Endothelial cell of umbilical vein (primary cell): Measurements from ENCODE around the gene PPM1H. TPM values are rescaled to one million over a fixed set of nuclear protein-coding genes. Genes with fewer than 3 reads are reported as not detected.

Source experiments
- BruUV-seq: library from RNA; stranded (reverse); fragments of 400-500 nt; replicated peaks from 2 replicates; lab custom pipeline; 2021; lab: Mats Ljungman, UMichigan
- CTCF ChIA-PET: fragments of 300-600, 350-600 bp; sonication (Branson Sonifier 250); formaldehyde crosslinking; loops from one replicate; lab custom pipeline; 2021; ENCODE audit warnings: antibody characterized with exemption, inconsistent platforms; lab: Charles Lee
- POLR2A ChIA-PET: fragments of 300-600, 350-600 bp; sonication (Branson Sonifier 250); formaldehyde crosslinking; loops from one replicate; lab custom pipeline; 2021; ENCODE audit warnings: antibody characterized with exemption, inconsistent platforms; lab: Charles Lee
- DNase-seq: peaks from one replicate; pipeline ENCODE4 v3.0.0-alpha.2; 2011; ENCODE audit warnings: low read depth, low spot score
- FAIRE-seq: peaks from 2 replicates; lab custom pipeline; 2011; peaks lifted over from hg19 to GRCh38; lab: Jason Lieb, UNC
- H2AFZ ChIP-seq: 2 replicates; pipeline ENCODE4 v1.6.0; 2012; ENCODE audit warnings: low read depth, low read length, control low read depth, inconsistent platforms
- H3K27ac ChIP-seq: 2 replicates; pipeline ENCODE4 v1.5.1; 2011; ENCODE audit warnings: low read depth, mild to moderate bottlenecking, control low read depth, low read length, moderate library complexity; ENCODE audit not compliant: insufficient read depth
- H3K27me3 ChIP-seq, 2 experiments: 2 replicates each; pipeline versions ENCODE4 v1.6.0 to v1.6.1; 2011; ENCODE audit warnings: low read length in 2 of 2, mixed read lengths in 1 of 2; ENCODE audit not compliant: control insufficient read depth in 2 of 2, insufficient read depth in 2 of 2
- H3K36me3 ChIP-seq, 2 experiments: 2 replicates in 1 of 2; 3 replicates in 1 of 2; pipeline ENCODE4 v1.5.1; 2011; ENCODE audit warnings: low read length in 2 of 2, mild to moderate bottlenecking in 1 of 2, moderate library complexity in 1 of 2; ENCODE audit not compliant: control insufficient read depth in 2 of 2, insufficient read depth in 2 of 2; ENCODE audit errors: extremely low read depth in 1 of 2
- H3K4me1 ChIP-seq: 3 replicates; pipeline ENCODE4 v1.5.1; 2011; ENCODE audit warnings: mild to moderate bottlenecking, low read length; ENCODE audit not compliant: control insufficient read depth, insufficient read depth; ENCODE audit errors: extremely low read depth
- H3K4me2 ChIP-seq: 2 replicates; pipeline ENCODE4 v1.6.1; 2011; ENCODE audit warnings: low read length, control low read depth, mixed read lengths; ENCODE audit not compliant: insufficient read depth
- H3K4me3 ChIP-seq, 3 experiments: fragments of 200-600 bp in 1 of 3; sonication (generic), shearing (Covaris generic) in 1 of 3; replicated peaks in 1 of 3; 2 replicates each; pipeline ENCODE4 v1.5.1; 2011 to 2016; ENCODE audit warnings: control low read depth in 3 of 3, low read length in 3 of 3, mild to moderate bottlenecking in 2 of 3, inconsistent platforms in 1 of 3, low read depth in 1 of 3, moderate library complexity in 1 of 3; ENCODE audit not compliant: insufficient read depth in 1 of 3
- H3K79me2 ChIP-seq: 2 replicates; pipeline ENCODE4 v1.6.0; 2012; ENCODE audit warnings: low read length, inconsistent platforms; ENCODE audit not compliant: control insufficient read depth, insufficient read depth
- H3K9ac ChIP-seq: replicated peaks from 2 replicates; pipeline ENCODE3; 2011; ENCODE audit warnings: low read length, control low read depth; ENCODE audit not compliant: insufficient read depth; ENCODE audit errors: extremely low read depth
- H3K9me1 ChIP-seq: replicated peaks from 3 replicates; pipeline ENCODE4 v1.6.0; 2011; ENCODE audit warnings: mild to moderate bottlenecking, low read length; ENCODE audit not compliant: control insufficient read depth, insufficient read depth; ENCODE audit errors: extremely low read depth
- H3K9me3 ChIP-seq: replicated peaks from 2 replicates; pipeline ENCODE4 v1.5.1; 2012; ENCODE audit warnings: low read length, inconsistent platforms; ENCODE audit not compliant: control insufficient read depth, insufficient read depth
- H4K20me1 ChIP-seq: replicated peaks from 2 replicates; pipeline ENCODE3; 2011; ENCODE audit warnings: mild to moderate bottlenecking, low read length; ENCODE audit not compliant: control insufficient read depth, insufficient read depth; ENCODE audit errors: extremely low read depth
- EZH2 ChIP-seq: IDR thresholded peaks from 2 replicates; pipeline ENCODE4 v1.6.1; 2012; ENCODE audit warnings: borderline replicate concordance, low read depth, mild to moderate bottlenecking, moderate library complexity, low read length, inconsistent platforms; ENCODE audit not compliant: severe bottlenecking
- FOS ChIP-seq: IDR thresholded peaks from 2 replicates; pipeline ENCODE4 v1.6.1; 2011; ENCODE audit warnings: mild to moderate bottlenecking, low read length, moderate library complexity, borderline replicate concordance; ENCODE audit not compliant: insufficient read depth
- GATA2 ChIP-seq: IDR thresholded peaks from 2 replicates; pipeline ENCODE4 v1.7.0; 2011; ENCODE audit warnings: low read depth, mild to moderate bottlenecking, moderate library complexity, mixed read lengths, low read length; ENCODE audit not compliant: insufficient read length, insufficient read depth
- JUN ChIP-seq: IDR thresholded peaks from 2 replicates; pipeline ENCODE4 v1.6.1; 2011; ENCODE audit warnings: borderline replicate concordance, low read depth; ENCODE audit not compliant: insufficient read length, insufficient read depth
- MYC ChIP-seq: IDR thresholded peaks from one replicate; pipeline ENCODE4 v1.6.1; 2011; ENCODE audit warnings: mild to moderate bottlenecking, low read depth, low read length
- POLR2A ChIP-seq: IDR thresholded peaks from 2 replicates; pipeline ENCODE4 v1.6.1; 2012; ENCODE audit warnings: low read depth, mild to moderate bottlenecking, control low read depth, low read length
- POLR2AphosphoS5 ChIP-seq: IDR thresholded peaks from 2 replicates; pipeline ENCODE4 v1.6.1; 2012; ENCODE audit warnings: low read depth, mild to moderate bottlenecking, control low read depth, low read length, moderate library complexity; ENCODE audit not compliant: insufficient read depth
- dilution Hi-C: fragments of 300-500 bp; cut with MboI; formaldehyde crosslinking; loops from one replicate; pipeline ENCODE4 v1.15.0; 2019; ENCODE audit warnings: low sequenced_read_pairs; ENCODE audit not compliant: extremely low pct_ligation_motif_present
- intact Hi-C: fragments of 100-400 bp; cut with micrococcal nuclease; formaldehyde crosslinking; loops from one replicate; pipeline ENCODE4 v1.10.0; 2022
- polyA plus RNA-seq, 4 experiments: library from polyadenylated mRNA; depleted of rRNA in 3 of 4; stranded (reverse) in 3 of 4; unstranded in 1 of 4; fragments of >200 nt; gene quantifications; 2 replicates each; pipeline versions ENCODE4 v1.2.1 to v1.2.3, GENCODE V29; 2011 to 2012; ENCODE audit warnings: missing spikeins in 1 of 4
- total RNA-seq: library from RNA; stranded (reverse); gene quantifications from 2 replicates; pipeline ENCODE4 v1.2.3, GENCODE V29; 2021
- TF ChIP-seq, protein P1 (sequence below), 2 donors: IDR thresholded peaks; 1 replicate in 1 of 2; 2 replicates in 1 of 2; pipeline ENCODE4 v1.5.1; 2011; ENCODE audit warnings: low read length in 2 of 2, mild to moderate bottlenecking in 2 of 2, moderate library complexity in 2 of 2, control low read depth in 1 of 2, inconsistent platforms in 1 of 2, low read depth in 1 of 2; ENCODE audit not compliant: insufficient read depth in 1 of 2; ENCODE audit errors: extremely low read depth in 1 of 2
- TF ChIP-seq, protein P2 (sequence below): IDR thresholded peaks from 2 replicates; pipeline ENCODE4 v1.6.1; 2011; ENCODE audit not compliant: insufficient read depth, insufficient read length

PPM1H gene
- total and polyA plus RNA-seq, 2 donors (not counting 3 experiments of a cell fraction or from before 2014, with no cell fraction given), result 1.0 to 7.2 TPM

DNA sequence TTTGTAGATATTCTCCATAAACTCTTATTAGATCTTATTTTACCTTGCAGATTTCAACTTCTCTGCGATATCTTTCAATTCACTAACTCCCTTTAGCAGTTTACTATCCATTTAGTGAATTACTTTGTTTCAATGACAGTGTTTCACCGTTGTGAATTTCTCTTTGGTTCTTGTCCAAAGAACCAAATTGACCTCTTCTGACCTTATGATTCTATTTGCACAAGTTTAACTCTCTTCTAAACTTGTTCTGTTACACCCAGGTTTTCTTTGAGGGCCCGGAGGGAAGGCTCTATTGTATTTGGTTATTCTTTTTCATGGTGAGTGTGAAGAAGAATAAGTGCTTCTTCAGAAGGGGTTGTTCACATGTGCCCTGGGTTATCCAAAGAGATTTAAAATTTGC is 281.6 kb downstream of the PPM1H start:
- Histone ChIP-seq H3K36me3 (no peaks in the 10 kb centered on the region), H3K79me2 (no peaks in the 10 kb centered on the region), H3K27me3 (no peaks in the 10 kb centered on the region), H3K27ac (no peak overlapping the region), H2AFZ (no peak overlapping the region), H3K9me3 (no peaks in the 10 kb centered on the region), H3K4me2 (no peak overlapping the region), H4K20me1 (no peaks in the 10 kb centered on the region), H3K9me1 (no peaks in the 10 kb centered on the region), H3K9ac (no peak overlapping the region), H3K4me3 (no peak overlapping the region), H3K4me1 (no peaks in the 10 kb centered on the region)
- no peak for FAIRE-seq
- no TSS peak for BruUV-seq
- DNase-seq, result no peak
- intact Hi-C loops (no loop called here), dilution Hi-C loops (no loop called here)
- ChIA-PET POLR2A (no interaction called here), CTCF (interaction anchor here (1.2 to 1.9 kb wide), 2 partner anchors 11 to 28 kb away, joined by 3 to 9 read pairs; no protein-coding TSS in a partner anchor)
- TF ChIP-seq, protein P1, sequence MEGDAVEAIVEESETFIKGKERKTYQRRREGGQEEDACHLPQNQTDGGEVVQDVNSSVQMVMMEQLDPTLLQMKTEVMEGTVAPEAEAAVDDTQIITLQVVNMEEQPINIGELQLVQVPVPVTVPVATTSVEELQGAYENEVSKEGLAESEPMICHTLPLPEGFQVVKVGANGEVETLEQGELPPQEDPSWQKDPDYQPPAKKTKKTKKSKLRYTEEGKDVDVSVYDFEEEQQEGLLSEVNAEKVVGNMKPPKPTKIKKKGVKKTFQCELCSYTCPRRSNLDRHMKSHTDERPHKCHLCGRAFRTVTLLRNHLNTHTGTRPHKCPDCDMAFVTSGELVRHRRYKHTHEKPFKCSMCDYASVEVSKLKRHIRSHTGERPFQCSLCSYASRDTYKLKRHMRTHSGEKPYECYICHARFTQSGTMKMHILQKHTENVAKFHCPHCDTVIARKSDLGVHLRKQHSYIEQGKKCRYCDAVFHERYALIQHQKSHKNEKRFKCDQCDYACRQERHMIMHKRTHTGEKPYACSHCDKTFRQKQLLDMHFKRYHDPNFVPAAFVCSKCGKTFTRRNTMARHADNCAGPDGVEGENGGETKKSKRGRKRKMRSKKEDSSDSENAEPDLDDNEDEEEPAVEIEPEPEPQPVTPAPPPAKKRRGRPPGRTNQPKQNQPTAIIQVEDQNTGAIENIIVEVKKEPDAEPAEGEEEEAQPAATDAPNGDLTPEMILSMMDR (IDR thresholded peaks at IDR 0.05; ENCODE audit: extremely low read depth in 1 of 2, insufficient read depth in 1 of 2, low read depth in 1 of 2, low read length in 2 of 2), result no peak
- no peak for TF ChIP-seq MYC
- no peak for TF ChIP-seq JUN
- TF ChIP-seq EZH2, result no peak
- TF ChIP-seq FOS, result no peak
- no peak for TF ChIP-seq POLR2A
- TF ChIP-seq GATA2, result no peak
- TF ChIP-seq, protein P2, sequence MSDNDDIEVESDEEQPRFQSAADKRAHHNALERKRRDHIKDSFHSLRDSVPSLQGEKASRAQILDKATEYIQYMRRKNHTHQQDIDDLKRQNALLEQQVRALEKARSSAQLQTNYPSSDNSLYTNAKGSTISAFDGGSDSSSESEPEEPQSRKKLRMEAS, result no peak
- TF ChIP-seq POLR2AphosphoS5, result no peak
